CD4-positive, alpha-beta T cell treated with Interleukin-17A for 1 hour (primary cell): ENCODE data around the gene NIN.
"Not testable (repeated sequence)": the region's sequence is repeated elsewhere in the genome, so short reads cannot be mapped to it uniquely, and the experiment has no call there.

Experiments
- DNase-seq: peaks from one replicate; pipeline ENCODE4 v3.0.0-alpha.2; 2020

The NIN gene

GRCh38 chr14:50697659-50698290 is 133.2 kb downstream of the NIN start:
- no peak for DNase-seq

DNA sequence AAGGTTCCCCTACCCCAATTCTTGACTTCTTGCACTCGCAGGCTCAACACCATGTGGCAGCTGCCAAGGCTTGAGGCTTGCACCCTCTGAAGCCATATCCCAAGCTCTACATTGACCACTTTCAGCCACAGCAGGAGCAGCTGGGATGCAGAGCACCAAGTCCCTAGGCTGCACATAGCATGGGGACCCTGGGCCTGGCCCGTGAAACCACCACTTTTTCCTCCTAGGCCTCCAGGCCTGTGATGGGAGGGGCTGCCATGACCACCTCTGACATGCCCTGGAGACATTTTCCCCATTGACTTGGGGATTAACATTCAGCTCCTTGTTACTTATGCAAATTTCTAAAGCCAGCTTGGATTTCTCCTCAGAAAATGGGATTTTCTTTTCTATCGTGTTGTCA is 136.7 kb downstream of the NIN start:
- DNase-seq, result not testable (repeated sequence)

DNA sequence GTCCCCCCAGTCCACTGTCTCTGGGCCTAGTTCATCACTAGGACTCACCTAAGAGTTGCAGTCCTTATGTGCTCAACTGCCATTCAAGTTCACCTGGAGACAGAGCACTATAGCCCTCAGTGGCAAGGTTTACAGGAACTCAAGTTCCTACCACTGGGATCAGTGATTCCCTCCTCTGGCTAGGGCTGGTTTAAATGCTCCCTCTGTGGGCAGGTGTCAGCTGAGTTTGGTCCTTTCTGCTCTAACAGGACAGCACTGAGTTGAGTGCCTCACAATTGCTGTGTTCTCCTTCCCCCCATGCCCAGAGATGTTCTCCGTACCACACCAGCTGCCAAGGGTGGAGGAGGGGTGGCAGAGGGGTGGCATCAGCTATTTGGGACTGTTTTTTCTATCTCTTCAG is 142.1 kb downstream of the NIN start:
- DNase-seq, result no peak

DNA sequence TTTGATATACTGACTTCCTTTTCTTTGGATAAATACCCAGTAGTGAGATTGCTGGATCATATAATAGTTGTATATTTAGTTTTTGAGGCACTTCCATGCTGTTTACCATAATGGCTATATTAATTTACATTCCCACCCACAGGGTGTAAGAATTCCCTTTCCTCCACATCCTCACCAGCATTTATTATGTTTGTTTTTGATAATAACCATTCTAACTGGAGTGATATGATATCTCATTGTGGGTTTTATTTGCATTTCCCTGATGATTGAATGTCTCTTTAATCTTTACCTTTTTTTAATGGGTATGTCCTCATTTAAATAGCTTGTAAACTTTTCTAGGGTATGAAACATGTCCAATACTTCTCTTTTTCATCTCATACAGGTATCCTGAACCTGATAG is 151.3 kb downstream of the NIN start:
- DNase-seq, result no peak

DNA sequence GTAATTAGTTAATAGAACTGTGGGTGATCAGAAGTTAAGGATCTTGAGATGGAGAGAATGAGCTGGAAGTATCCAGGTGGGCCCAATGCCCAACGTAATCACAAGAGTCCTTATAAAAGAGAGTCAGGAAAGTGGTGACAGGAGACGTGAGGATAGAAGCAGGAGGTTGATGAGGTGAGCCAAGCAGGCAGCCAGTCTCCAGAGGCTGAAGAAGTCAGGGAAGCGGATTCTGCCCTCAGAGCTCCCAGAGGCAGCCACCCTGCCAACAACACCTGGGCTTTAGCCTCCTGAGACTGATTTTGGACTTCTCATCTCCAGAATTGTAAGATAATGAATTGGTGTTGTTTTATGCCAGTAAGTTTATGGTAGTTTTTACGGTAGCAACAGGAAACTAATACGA is 152.8 kb downstream of the NIN start:
- no peak for DNase-seq

DNA sequence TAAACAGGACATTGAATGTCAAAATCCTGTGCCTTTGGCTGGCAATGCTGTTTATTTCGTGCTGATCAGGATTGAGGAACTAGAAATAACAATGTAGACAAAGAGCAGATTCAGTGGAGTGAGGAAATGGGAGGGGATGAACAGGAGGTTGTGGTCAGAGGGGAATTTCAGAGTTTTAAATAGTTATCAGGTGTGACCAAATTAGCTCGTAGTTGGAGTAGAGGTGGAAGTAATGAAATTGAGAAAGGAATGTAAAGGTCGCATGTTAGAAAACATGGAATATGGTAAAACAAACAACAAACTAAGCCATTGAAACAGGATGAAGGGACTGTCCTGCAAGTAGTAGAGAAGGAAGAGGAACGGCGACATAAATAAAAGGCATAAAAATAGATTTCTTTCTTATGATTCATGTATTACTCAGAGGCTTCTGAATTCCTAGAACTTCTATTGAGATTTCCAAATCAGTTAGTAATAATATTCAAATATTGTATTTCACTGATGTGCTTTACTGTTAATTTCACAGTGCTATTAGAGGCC is 153.4 kb downstream of the NIN start:
- no peak for DNase-seq

DNA sequence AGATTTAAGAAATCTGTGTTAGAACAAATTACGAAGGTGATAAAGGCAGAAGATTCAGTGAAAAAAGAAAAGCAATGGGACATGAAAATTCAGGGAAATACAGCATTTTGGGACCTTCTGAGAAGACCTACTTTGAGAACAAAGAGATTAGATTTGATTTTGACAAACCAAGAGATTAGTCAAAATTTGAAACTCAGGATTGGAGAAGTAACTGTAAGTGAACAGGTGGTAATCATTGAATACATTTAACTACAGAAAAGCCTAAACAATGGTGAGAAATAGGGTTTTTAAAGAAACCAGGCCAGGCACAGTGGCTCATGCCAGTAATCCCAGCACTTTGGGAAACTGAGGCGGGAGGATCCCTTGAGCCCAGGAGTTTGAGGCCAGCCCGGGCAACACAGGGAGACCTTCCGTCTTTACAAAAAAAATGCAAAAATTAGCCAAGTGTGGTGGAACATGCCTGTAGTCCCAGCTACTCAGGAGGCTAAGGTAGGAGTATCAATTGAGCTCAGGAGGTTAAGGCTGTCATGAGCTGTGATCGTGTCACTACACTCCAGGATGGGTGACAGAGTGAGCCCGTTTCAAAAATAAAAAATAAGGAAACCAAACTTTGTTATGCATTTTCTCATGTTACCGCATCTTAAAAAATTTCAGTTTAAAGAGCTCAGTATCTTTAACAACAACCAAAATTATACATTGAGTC is 154.0 kb downstream of the NIN start:
- no peak for DNase-seq

- no peak for DNase-seq
Measured at GRCh38 chr14:50675597-50675996, 155.4 kb downstream of the NIN start.

GRCh38 chr14:50670866-50671256 is 160.1 kb downstream of the NIN start:
- no peak for DNase-seq

GRCh38 chr14:50670196-50670865 is 160.6 kb downstream of the NIN start:
- DNase-seq, result no peak
